ENCODE measurements around the gene ITGA3.

The ITGA3 gene

GRCh38 chr17:50129353-50129727, 73.4 kb downstream of the ITGA3 start:
- no peak for DNase-seq (ENCODE audit: low spot score)

DNA sequence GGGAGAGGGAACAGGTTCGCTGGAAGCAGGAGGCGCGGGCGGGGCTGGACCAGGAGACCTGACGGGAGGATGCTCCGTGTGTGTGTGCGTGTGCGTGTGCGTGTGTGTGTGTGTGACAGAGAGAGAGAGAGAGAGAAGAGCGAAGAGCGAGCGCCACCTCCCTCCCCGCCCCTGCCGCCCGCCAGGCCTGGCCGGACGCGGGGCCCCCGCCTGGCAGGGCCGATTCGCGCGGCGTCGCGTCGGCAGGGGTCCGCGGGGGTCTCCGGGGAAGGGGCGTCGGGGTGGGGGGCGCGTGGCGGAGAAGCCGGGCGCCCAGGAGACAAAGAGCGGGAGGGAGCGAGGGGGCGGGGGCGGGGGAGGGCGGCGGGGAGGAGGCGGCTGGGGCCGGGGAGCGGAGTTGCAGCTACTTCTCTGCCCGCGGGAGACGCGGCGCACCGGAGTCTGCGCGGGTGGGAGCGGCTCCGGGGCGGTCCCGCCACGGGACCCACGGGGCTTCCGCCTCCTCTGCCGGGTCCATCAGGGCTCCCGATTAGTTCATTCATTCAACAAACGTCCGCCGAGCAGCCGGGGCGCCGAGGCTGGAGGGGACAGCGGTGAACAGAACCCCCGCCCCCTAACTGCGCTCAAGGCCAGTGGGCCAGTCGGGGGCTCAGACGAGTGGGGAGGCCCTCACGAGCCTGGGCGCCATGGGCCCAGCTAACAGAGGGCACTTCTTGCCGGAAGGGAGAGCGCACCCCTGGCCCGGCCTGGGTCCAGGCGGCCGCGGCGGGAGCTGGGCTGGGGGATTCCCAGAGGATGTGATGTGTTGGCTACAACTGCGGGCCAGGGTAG, 74.0 kb downstream of the ITGA3 start, which contains the start of gene SAMD14:
Gene SAMD14, minus strand, starts transcription at position 433 of the 831 bp plus-strand sequence. CDS start 5,201 bp downstream, outside the sequence.
- no peak for DNase-seq (ENCODE audit: low spot score)

- no peak for DNase-seq (ENCODE audit: low spot score)
Measured at GRCh38 chr17:50130559-50131305, 74.8 kb downstream of the ITGA3 start.

DNA sequence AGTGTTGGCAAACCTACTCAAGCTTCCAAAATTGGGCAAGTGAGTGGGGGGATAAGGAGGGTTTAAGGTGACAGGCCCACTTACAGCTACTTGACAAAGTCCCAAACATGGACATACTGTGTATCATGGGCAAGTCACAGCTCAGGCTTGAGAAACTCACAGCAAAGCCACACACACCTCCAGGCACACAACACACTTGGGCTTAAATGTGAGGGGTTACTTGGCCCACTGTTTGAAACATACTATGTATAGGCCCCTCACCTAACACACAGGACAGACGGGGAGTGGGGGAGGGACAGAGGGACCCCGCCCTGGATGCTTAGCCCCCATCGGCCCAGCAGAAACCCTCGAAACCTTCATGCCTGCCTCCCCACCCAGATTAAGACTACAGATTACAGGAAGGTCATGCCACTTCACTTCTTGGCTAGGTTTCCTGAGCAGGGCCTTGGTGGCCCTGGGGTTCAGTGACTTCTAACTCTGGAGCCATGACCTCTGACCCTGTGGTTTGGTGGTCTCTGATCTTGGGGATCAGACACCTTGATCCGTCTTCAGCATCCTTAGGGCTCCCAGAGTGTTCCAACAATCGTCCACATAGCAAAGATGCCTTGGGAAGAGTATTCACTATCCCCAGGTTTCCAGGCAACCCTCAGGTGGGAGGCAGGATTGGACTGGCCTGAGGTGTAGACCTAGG, 76.3 kb downstream of the ITGA3 start:
- DNase-seq (ENCODE audit: low spot score), result no peak

DNA sequence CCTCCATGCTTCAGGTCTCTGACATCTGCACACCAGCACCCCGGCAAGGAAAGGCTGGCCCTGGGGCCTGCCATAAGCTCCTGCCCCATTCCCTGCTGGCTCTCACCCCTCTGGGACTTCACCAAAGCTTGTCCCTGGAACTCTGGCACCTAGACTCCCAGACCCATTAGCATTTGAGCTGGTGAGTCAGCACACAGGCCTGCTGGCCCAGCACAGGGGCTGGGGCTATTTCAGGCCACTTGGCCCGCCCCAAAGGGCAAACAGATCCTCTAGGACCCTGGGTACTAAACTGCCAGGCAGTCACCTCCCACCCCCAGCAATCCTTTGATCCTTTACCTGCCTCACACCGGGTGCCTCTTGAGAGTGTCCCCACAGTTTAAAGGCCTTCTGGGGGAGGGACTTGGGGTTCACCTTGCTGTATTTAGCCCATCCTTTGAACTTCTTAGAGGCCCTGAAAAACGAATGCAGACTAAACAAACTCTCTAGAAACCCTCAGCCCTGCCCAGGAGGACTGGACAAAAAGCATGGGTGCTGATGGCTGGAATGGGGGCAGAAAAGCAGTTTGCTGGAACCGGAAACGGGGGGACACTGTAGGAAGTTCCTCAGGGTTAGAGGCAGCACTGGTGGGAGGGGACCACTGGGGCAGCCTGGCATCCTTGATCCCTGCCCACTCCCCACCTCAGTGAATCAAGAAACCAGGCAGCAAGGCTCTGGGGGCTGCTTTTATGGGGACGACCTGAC, 77.3 kb downstream of the ITGA3 start:
- DNase-seq (ENCODE audit: low spot score), result no peak

DNA sequence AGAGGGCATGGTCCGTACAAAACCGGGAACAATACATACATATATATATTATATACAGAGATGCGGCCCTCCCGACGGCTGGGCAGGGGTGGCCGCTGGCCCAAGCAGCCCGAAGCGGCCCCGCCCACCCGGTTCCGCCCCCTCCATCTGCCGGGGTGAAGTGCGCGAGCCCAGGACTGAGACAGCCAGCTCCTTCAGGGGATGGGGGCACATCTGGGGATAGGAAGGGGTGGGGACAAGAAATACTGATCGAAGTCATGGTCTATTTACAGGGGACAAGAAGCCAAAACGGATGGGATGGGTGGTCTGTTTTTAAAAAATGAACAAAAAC, 77.8 kb downstream of the ITGA3 start:
- no peak for DNase-seq (ENCODE audit: low spot score)

- DNase-seq (ENCODE audit: low spot score), result no peak
Measured at GRCh38 chr17:50134206-50135110, 78.5 kb downstream of the ITGA3 start.

DNA sequence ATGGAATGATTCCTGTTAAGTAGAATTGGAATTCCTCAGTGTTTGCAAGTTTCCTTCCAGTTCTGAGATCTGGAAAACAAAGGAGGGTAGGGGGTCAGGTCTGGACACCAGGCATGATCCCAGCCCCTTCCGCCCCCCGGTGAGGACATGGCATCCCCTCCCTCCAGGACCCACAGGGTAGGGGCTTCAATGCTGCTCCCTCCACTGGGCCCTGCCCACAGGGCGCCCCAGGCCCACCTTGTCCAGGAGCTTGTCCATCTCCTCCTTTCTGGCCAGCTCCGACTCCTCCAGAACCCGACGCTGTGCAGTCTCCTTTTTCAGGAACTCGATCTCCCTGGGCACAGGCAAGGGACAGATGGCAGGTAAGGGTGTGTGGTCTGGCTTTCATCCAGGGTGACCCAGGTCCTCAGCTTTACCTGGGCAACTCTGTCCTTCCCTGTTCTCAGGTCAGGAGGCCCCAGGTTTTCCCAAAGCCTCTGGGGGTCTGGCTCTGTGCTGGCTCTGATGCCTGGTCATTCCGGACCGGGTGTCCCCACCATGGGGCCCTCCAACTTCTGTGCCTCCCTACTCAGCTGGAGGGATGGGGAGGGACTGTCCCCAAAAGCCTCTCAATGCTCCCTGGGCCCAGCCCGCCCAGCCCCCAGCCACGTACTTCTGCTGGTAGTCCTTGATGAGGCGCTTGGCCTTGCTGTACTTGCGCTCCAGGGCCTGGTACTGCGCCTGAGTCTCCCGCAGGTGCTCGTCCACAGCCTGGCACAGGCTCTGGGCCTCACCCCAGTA, 79.6 kb downstream of the ITGA3 start:
- DNase-seq (ENCODE audit: low spot score), result no peak

- no peak for DNase-seq (ENCODE audit: low spot score)
Measured at GRCh38 chr17:50136096-50136687, 80.3 kb downstream of the ITGA3 start.

DNA sequence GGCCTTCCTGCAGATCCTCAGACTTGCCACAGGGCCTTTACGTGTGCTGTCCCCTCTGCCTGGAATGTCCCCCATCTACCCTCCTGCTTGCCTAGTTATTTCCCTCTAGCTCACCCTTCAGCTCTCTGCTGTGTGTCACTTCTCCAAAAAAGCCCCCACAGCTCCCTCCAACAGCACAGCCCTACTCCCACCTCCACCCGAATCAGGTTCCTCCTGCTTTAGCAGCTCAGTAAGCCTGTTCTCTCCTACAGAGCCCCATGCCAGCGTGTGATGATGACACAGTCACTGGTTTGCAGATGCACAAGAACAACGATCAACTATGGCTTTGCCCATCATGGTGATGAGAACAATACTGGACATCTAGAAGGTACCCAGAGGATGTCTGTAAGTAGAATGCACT, 81.1 kb downstream of the ITGA3 start:
- no peak for DNase-seq (ENCODE audit: low spot score)

DNA sequence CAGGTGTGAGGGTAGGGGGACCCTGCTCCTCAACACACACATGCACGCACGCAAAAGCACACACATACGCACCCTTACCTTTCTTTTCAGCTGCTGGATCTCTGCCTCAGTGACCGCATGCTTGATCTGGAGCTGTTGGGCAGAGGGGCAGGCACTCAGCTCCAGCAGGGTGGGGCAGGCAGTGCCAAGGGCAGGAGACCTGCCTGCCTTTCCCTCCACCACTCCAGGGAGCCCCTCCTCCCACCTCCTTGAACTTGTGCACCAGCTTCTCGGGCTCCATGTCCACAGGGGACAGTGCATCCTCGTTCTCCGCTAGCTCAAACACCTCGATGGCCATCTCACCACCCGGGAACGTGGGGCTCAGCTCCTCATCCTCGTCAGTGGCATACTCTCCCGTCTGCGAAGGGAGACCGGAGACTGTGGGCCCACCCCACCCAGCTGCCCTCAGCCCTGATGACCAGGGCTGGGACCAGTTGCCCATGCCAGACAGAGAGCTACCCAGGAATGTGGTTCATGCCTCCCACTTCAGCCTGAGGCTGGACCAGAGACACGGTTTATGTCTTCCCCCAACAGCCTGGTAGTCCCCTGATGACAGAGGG, 83.4 kb downstream of the ITGA3 start:
- no peak for DNase-seq (ENCODE audit: low spot score)
